Stimulated activated naive CD8-positive, alpha-beta T cell treated with anti-CD3 and anti-CD28 coated beads, Interleukin-15, Interleukin-2, amounts not matched to agents 100 ng/mL and 50 ng/mL, for 24 hours (primary cell): ENCODE measurements around the gene MYL3.
"Not testable (repeated sequence)": the region's sequence is repeated elsewhere in the genome, so short reads cannot be mapped to it uniquely, and the experiment has no call there.

Source experiments
- H3K27ac Mint-ChIP-seq: one replicate; pipeline ENCODE4 v1.8.0; 2021; ENCODE audit warnings: mild to moderate bottlenecking, mixed read lengths
- H3K27me3 Mint-ChIP-seq: one replicate; pipeline ENCODE4 v1.8.0; 2021; ENCODE audit warnings: mixed read lengths
- H3K36me3 Mint-ChIP-seq: one replicate; pipeline ENCODE4 v1.8.0; 2021; ENCODE audit warnings: low read depth, mixed read lengths
- H3K4me1 Mint-ChIP-seq: one replicate; pipeline ENCODE4 v1.8.0; 2021; ENCODE audit warnings: low read depth, mixed read lengths
- H3K4me3 Mint-ChIP-seq: one replicate; pipeline ENCODE4 v1.8.0; 2021; ENCODE audit warnings: mild to moderate bottlenecking, mixed read lengths
- H3K9me3 Mint-ChIP-seq: one replicate; pipeline ENCODE4 v1.8.0; 2021; ENCODE audit warnings: mixed read lengths

The MYL3 gene

GRCh38 chr3:46863261-46863782, at the start of gene MYL3:
TSS of gene MYL3 (minus strand) at chr3:46863444. CDS start at chr3:46863390, 54 bp downstream.
- Mint-ChIP-seq H3K27me3 (no peaks in the 10 kb centered on the region), H3K4me3 (no peak within 1 kb of the TSS), H3K4me1 (no peaks in the 10 kb centered on the region), H3K36me3 (no peaks in the 10 kb centered on the region), H3K27ac (no peak within 1 kb of the TSS), H3K9me3 (no peaks in the 10 kb centered on the region)

- Mint-ChIP-seq H3K4me1 (peaks cover 42% of the 10 kb centered on the region), H3K9me3 (peaks cover 4% of the 10 kb centered on the region), H3K27ac (no peak overlapping the region), H3K27me3 (no peaks in the 10 kb centered on the region), H3K4me3 (no peak overlapping the region), H3K36me3 (peaks cover 39% of the 10 kb centered on the region)
Observed at GRCh38 chr3:46912986-46913385, 49.7 kb upstream of the MYL3 start.

DNA sequence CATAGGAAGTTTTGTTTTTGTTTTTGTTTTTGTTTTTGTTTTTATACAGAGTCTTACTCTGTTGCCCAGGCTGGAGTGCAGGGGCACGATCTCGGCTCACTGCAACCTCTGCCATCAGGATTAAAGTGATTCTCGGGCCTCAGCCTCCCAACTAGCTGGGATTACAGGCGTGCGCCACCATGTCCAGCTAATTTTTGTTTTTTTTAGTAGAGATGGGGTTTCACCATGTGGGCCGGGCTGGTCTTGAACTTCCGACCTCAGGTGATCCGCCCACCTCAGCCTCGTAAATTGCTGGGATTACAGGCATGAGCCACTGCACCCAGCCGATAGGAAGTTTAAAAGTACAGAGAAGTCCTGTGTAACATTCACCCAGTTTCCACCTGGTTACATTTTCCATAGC, 47.7 kb upstream of the MYL3 start:
- not testable (repeated sequence) for H3K9me3 Mint-ChIP-seq, H3K27me3 Mint-ChIP-seq, H3K27ac Mint-ChIP-seq, H3K4me3 Mint-ChIP-seq
- Mint-ChIP-seq H3K4me1 (peaks cover 27% of the 10 kb centered on the region), H3K36me3 (peaks cover 20% of the 10 kb centered on the region)

DNA sequence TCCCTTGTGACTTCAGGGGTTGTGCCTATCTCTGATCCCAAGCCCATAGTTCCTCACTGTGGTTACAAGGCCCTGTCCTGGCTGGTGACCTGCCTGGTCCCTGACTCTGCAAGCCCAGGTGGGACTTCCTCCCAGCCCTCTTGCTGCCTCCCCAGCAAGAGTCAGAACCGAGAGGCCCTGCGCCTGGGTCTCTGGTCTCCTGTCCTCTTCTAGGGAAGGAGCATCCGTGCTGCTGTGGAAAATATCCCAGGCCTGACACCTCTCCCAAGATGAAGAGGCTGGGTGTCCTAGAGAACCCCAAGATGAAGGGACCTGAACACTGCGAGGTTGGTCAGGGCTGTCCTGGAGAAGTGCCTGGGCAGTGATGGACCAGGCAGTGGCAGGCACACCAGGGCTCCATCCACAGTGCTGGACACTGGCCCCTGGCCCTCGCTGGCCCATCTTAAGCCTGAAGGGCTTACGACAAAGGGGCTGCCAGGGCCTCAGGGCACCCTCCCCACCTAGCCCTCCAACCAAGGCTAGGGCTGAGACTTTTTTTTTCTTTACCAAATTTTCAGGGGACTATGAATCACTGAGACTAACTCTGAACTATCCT, 47.0 kb upstream of the MYL3 start:
- no peak overlapping the region for H3K4me3 Mint-ChIP-seq
- no peaks in the 10 kb centered on the region for H3K27me3 Mint-ChIP-seq
- H3K27ac Mint-ChIP-seq: no peak overlapping the region
- H3K4me1 Mint-ChIP-seq: peaks cover 21% of the 10 kb centered on the region
- H3K9me3 Mint-ChIP-seq: no peaks in the 10 kb centered on the region
- H3K36me3 Mint-ChIP-seq: peaks cover 14% of the 10 kb centered on the region

GRCh38 chr3:46909535-46910161, 46.4 kb upstream of the MYL3 start:
- no peak overlapping the region for H3K4me3 Mint-ChIP-seq
- peak overlapping the region; percentile 17 for H3K27ac Mint-ChIP-seq
- peaks cover 17% of the 10 kb centered on the region for H3K4me1 Mint-ChIP-seq
- H3K27me3 Mint-ChIP-seq: no peaks in the 10 kb centered on the region
- peaks cover 11% of the 10 kb centered on the region for H3K36me3 Mint-ChIP-seq
- H3K9me3 Mint-ChIP-seq: no peaks in the 10 kb centered on the region

DNA sequence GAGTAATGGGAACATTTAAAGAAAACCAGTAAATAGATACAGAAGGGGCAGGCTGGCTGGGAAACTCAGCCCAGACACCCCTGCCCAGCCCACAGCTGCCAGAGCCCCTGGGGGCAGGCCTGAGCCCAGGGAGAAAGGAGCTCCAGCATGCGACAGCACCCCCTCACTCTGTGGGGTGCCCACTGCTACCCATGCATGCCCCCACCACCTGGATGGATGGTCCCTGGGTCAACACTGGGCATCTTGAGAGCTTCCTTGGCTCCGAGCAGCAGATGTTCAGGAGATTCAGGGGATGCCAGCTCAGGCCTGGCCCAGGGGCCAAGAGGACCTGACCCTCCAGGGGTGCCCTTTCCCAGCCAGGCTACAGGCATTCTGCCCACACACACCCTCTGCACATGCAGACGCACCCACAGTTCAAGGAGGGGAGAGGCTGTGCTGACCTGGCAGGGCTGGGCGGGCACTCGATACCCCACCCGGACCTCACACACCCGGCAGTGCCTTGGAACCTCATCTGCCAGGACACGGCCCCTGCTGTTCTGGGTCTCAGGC, 45.8 kb upstream of the MYL3 start:
- Mint-ChIP-seq H3K36me3 (peaks cover 11% of the 10 kb centered on the region), H3K27me3 (no peaks in the 10 kb centered on the region), H3K9me3 (no peaks in the 10 kb centered on the region), H3K27ac (peak overlapping the region; percentile 17), H3K4me3 (no peak overlapping the region), H3K4me1 (peaks cover 15% of the 10 kb centered on the region)

GRCh38 chr3:46908294-46908985, 45.2 kb upstream of the MYL3 start:
- Mint-ChIP-seq H3K27me3 (no peaks in the 10 kb centered on the region), H3K4me3 (no peak overlapping the region), H3K9me3 (no peaks in the 10 kb centered on the region), H3K4me1 (peaks cover 8% of the 10 kb centered on the region), H3K27ac (no peak overlapping the region), H3K36me3 (peaks cover 8% of the 10 kb centered on the region)

DNA sequence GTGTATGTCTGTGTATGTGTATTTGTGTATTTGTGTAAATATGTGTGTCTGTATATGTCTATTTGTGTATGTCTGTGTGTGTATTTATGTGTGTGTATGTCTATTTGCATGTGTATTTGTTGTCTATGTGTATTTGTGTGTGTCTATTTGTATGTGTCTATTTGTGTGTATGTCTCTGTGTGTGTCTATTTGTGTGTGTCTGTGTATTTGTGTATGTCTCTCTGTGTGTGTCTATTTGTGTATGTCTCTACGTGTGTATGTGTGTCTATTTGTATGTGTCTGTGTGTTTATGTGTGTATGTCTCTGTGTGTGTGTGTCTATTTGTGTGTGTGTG, 44.7 kb upstream of the MYL3 start:
- peaks cover 6% of the 10 kb centered on the region for H3K4me1 Mint-ChIP-seq
- no peak overlapping the region for H3K4me3 Mint-ChIP-seq
- H3K36me3 Mint-ChIP-seq: peaks cover 3% of the 10 kb centered on the region
- no peaks in the 10 kb centered on the region for H3K9me3 Mint-ChIP-seq
- H3K27ac Mint-ChIP-seq: no peak overlapping the region
- no peaks in the 10 kb centered on the region for H3K27me3 Mint-ChIP-seq

GRCh38 chr3:46907271-46907670, 44.0 kb upstream of the MYL3 start:
- H3K36me3 Mint-ChIP-seq: no peaks in the 10 kb centered on the region
- no peak overlapping the region for H3K4me3 Mint-ChIP-seq
- H3K9me3 Mint-ChIP-seq: no peaks in the 10 kb centered on the region
- no peak overlapping the region for H3K27ac Mint-ChIP-seq
- no peaks in the 10 kb centered on the region for H3K27me3 Mint-ChIP-seq
- peaks cover 6% of the 10 kb centered on the region for H3K4me1 Mint-ChIP-seq

DNA sequence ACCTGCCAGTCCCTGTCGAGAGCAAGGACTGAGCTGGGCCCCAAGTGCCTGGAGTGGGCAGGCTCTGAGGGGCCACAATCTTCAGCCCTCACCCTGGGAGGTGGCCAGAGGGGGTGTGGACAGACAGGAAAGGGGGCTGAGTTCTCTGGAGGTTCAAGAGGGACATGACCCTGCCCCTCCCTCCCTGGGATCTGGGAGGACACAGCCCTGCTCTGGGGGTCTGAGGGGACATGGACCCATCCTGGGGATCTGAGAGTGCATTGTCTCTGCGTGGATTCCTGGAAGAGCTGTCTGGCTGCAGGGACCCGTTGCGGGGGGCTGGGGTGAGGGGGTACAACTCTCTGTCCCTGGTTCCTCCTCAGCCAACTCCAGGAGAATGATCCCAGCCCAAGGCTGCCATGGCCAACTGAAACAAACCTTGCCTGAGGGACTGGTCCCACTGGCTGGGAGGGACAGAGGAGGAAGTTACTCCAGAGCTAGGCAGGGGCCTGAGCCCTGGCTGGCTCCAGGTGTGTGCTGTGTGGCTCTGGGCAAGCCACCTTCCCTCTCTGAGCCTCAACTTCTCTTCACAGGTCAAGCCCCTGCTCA, 43.3 kb upstream of the MYL3 start:
- Mint-ChIP-seq H3K4me1 (peaks cover 6% of the 10 kb centered on the region), H3K9me3 (no peaks in the 10 kb centered on the region), H3K27ac (no peak overlapping the region), H3K4me3 (no peak overlapping the region), H3K27me3 (no peaks in the 10 kb centered on the region), H3K36me3 (no peaks in the 10 kb centered on the region)

DNA sequence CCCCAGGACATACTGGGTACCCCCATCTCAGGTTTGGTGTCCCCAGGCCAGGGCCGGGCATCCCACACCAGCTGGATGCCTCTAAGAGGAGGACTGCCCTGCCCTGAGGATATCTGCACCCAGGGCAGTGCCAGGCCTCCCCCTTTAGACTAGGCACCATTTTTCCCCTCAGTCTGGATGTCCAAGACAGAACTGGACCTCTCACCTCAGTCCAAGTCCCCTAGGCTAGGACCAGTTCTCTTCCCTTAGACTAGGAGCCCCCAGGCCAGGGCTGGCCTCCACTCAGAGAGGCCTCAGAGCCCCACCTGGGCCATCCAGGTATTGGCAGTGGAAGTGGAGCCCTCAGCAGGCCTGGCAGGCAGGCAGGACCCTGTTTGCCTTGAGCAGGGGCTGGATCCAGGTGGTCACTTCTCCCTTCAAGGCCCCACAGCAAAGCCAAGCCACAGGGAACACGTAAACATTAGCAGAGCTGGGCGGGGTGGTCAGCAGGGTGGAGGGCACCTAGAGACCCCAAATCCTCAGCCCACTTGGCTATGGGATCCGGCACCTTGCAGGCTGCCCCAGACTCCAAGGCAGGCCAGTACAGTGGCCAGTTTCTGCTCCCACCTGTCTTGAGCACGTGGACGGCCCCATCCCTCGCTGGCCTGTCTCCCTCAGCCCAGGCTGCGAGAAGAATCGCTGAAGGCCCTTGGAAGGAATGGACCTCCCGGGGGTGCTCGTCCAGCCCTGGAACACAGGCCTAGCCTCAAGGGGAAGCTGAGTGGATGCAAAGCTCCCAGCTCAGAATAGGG, 42.6 kb upstream of the MYL3 start:
- H3K4me3 Mint-ChIP-seq: no peak overlapping the region
- no peaks in the 10 kb centered on the region for H3K36me3 Mint-ChIP-seq
- no peak overlapping the region for H3K27ac Mint-ChIP-seq

GRCh38 chr3:46905213-46905560, 41.9 kb upstream of the MYL3 start:
- Mint-ChIP-seq H3K27me3 (no peaks in the 10 kb centered on the region), H3K36me3 (no peaks in the 10 kb centered on the region), H3K9me3 (no peaks in the 10 kb centered on the region), H3K27ac (no peak overlapping the region), H3K4me3 (no peak overlapping the region), H3K4me1 (peaks cover 6% of the 10 kb centered on the region)

More for the DNA sequence above, 42.6 kb upstream of the MYL3 start:
- Mint-ChIP-seq H3K9me3 (no peaks in the 10 kb centered on the region), H3K4me1 (peaks cover 6% of the 10 kb centered on the region), H3K27me3 (no peaks in the 10 kb centered on the region)

DNA sequence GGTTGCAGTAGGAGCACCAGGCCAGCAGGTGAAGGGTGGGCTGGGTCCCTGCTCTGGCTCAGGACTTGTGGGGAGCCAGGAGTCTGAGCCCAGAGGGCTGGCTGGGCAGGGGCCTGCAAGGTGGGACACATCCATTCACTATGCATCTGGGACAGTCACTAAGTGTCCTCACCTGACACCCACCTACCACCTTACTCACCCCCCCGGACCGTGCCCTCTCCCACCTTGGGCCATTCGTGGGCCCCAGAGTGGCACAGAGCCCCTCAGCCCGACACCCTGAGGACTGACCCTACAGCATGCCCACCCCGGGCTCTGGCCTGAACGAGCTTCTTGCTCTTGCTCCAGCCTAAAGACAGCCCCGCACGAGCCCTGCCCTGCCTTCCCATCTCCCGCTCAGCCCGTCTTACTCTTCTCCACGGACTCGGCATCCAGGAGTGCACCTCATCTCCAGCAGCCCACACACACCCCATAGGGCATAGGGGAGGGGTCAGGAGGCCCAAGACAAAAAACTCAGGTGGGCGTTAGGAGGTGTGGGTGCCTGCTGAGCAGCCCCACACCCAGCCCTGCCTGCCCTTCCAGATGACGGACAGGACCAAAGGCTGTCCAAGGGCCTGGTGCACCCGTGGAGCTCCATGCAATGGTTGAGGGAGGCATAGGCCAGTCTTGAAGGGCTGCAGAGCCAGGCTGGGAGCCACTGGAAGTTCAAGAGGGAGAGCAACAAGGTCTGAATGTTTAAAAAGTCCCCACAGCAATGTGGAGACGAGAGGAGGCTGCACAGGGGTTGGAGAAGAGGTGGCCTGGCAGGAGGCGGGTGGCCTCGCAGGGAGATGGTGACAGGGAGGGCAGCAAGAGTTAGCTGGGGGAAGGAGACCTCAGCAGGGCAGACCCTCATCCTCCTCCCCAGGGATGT, 41.3 kb upstream of the MYL3 start:
- peaks cover 4% of the 10 kb centered on the region for H3K4me1 Mint-ChIP-seq
- H3K36me3 Mint-ChIP-seq: no peaks in the 10 kb centered on the region
- no peaks in the 10 kb centered on the region for H3K9me3 Mint-ChIP-seq
- no peak overlapping the region for H3K27ac Mint-ChIP-seq
- no peak overlapping the region for H3K4me3 Mint-ChIP-seq
- no peaks in the 10 kb centered on the region for H3K27me3 Mint-ChIP-seq
